Colon (tissue), 2 donors: ENCODE measurements around the gene TENM4.

Source experiments
- FAIRE-seq: peaks from 2 replicates; lab custom pipeline; 2012; peaks lifted over from hg19 to GRCh38; lab: Jason Lieb, UNC
- donor health status: control.
- donor health status: control.

The TENM4 gene

GRCh38 chr11:79440571-79441460 lies at the start of gene TENM4:
TENM4 (minus strand) TSS chr11:79441030; CDS start chr11:79069944, 371,086 bp downstream.
- no peak for FAIRE-seq

GRCh38 chr11:79488286-79488685 lies 47.5 kb upstream of the TENM4 start:
- no peak for FAIRE-seq

GRCh38 chr11:79487412-79487811 lies 46.6 kb upstream of the TENM4 start:
- no peak for FAIRE-seq

- FAIRE-seq, result no peak
Observed at GRCh38 chr11:79486242-79486984, 45.6 kb upstream of the TENM4 start.

GRCh38 chr11:79485694-79486093 lies 44.9 kb upstream of the TENM4 start:
- FAIRE-seq, result no peak

GRCh38 chr11:79484872-79485271 lies 44.0 kb upstream of the TENM4 start:
- FAIRE-seq, result no peak

GRCh38 chr11:79482800-79483199 lies 42.0 kb upstream of the TENM4 start:
- FAIRE-seq, result no peak

- FAIRE-seq, result no peak
Observed at GRCh38 chr11:79481795-79482194, 41.0 kb upstream of the TENM4 start.

GRCh38 chr11:79480864-79481263 lies 40.0 kb upstream of the TENM4 start:
- no peak for FAIRE-seq

- FAIRE-seq, result no peak
Observed at GRCh38 chr11:79472819-79473529, 32.1 kb upstream of the TENM4 start.

- no peak for FAIRE-seq
Observed at GRCh38 chr11:79471071-79471844, 30.4 kb upstream of the TENM4 start.

GRCh38 chr11:79470161-79470560 lies 29.3 kb upstream of the TENM4 start:
- FAIRE-seq, result no peak

GRCh38 chr11:79467761-79468160 lies 26.9 kb upstream of the TENM4 start:
- FAIRE-seq, result no peak

- no peak for FAIRE-seq
Observed at GRCh38 chr11:79466411-79466810, 25.6 kb upstream of the TENM4 start.

GRCh38 chr11:79465160-79465559 lies 24.3 kb upstream of the TENM4 start:
- FAIRE-seq, result no peak

- no peak for FAIRE-seq
Observed at GRCh38 chr11:79461666-79462645, 21.1 kb upstream of the TENM4 start.

- FAIRE-seq, result no peak
Observed at GRCh38 chr11:79461144-79461543, 20.3 kb upstream of the TENM4 start.

- no peak for FAIRE-seq
Observed at GRCh38 chr11:79458709-79459108, 17.9 kb upstream of the TENM4 start.

- FAIRE-seq, result no peak
Observed at GRCh38 chr11:79456501-79456900, 15.7 kb upstream of the TENM4 start.

- FAIRE-seq, result no peak
Observed at GRCh38 chr11:79453617-79454016, 12.8 kb upstream of the TENM4 start.

- FAIRE-seq, result no peak
Observed at GRCh38 chr11:79449040-79449439, 8.2 kb upstream of the TENM4 start.
